ENCODE results near the gene MCM10. TPM values are rescaled to one million over a fixed set of nuclear protein-coding genes. Genes with fewer than 3 reads are reported as not detected.
A peak's percentile ranks its signal among the peaks of the same experiment; 100 is the strongest.

MCM10 gene
- total RNA-seq, 1 experiment from 2014 or later: 24.5 TPM

GRCh38 chr10:13143766-13144165 is 17.6 kb upstream of the MCM10 start:
- H3K4me3 ChIP-seq: no peak overlapping the region
- H4K20me1 ChIP-seq (ENCODE audit: insufficient read depth): no peaks in the 10 kb centered on the region
- H3K4me2 ChIP-seq: no peak overlapping the region
- ChIA-PET CTCF (no interaction called here), POLR2A (ENCODE audit: unreplicated experiment) (no interaction called here)
- H3K27ac ChIP-seq: no peak overlapping the region
- no peaks in the 10 kb centered on the region for H3K27me3 ChIP-seq (ENCODE audit: insufficient read depth, low read depth)
- no peaks in the 10 kb centered on the region for H3K79me2 ChIP-seq (ENCODE audit: low read depth)
- intact Hi-C loops (cut with micrococcal nuclease; ENCODE audit: unreplicated experiment): no loop called here
- no peak for TF ChIP-seq EZH2 (IDR thresholded peaks at IDR 0.05; ENCODE audit: low read depth)
- TF ChIP-seq CTCF (conservative IDR thresholded peaks at IDR 0.05): no peak
- 0 out of 2 replicates have a peak, but pooled peaks cover 8% of the 10 kb centered on the region for H3K4me1 ChIP-seq (replicated peaks; ENCODE audit: insufficient read depth)
- no peaks in the 10 kb centered on the region for H3K9me2 ChIP-seq (ENCODE audit: insufficient read depth)
- no peaks in the 10 kb centered on the region for H3F3A ChIP-seq (ENCODE audit: insufficient read depth, low read depth)
- BruUV-seq (replicated peaks): no TSS peak
- H3K36me3 ChIP-seq (ENCODE audit: low read depth): no peaks in the 10 kb centered on the region
- DNase-seq: no peak
- H3K9me3 ChIP-seq (ENCODE audit: insufficient read depth, low read depth): no peaks in the 10 kb centered on the region
- H2AFZ ChIP-seq: no peak overlapping the region

- Histone ChIP-seq H3K79me2 (ENCODE audit: low read depth) (no peaks in the 10 kb centered on the region), H3K27ac (no peak overlapping the region), H3K9me2 (ENCODE audit: insufficient read depth) (no peaks in the 10 kb centered on the region), H4K20me1 (ENCODE audit: insufficient read depth) (no peaks in the 10 kb centered on the region), H3F3A (ENCODE audit: insufficient read depth, low read depth) (no peaks in the 10 kb centered on the region), H3K4me3 (no peak overlapping the region), H2AFZ (no peak overlapping the region), H3K36me3 (ENCODE audit: low read depth) (no peaks in the 10 kb centered on the region), H3K4me2 (no peak overlapping the region), H3K27me3 (ENCODE audit: insufficient read depth, low read depth) (no peaks in the 10 kb centered on the region), H3K9me3 (ENCODE audit: insufficient read depth, low read depth) (no peaks in the 10 kb centered on the region), H3K4me1 (replicated peaks; ENCODE audit: insufficient read depth) (0 out of 2 replicates have a peak, but pooled peaks cover 10% of the 10 kb centered on the region)
- TF ChIP-seq CTCF (conservative IDR thresholded peaks at IDR 0.05): no peak
- TF ChIP-seq EZH2 (IDR thresholded peaks at IDR 0.05; ENCODE audit: low read depth): no peak
- intact Hi-C loops (cut with micrococcal nuclease; ENCODE audit: unreplicated experiment): no loop called here
- CTCF ChIA-PET: no interaction called here
- no peak for DNase-seq
- POLR2A ChIA-PET (ENCODE audit: unreplicated experiment): no interaction called here
- no TSS peak for BruUV-seq (replicated peaks)
Measured at GRCh38 chr10:13144814-13145213, 16.5 kb upstream of the MCM10 start.

GRCh38 chr10:13146379-13146778 is 15.0 kb upstream of the MCM10 start:
- no peak overlapping the region for H3K27ac ChIP-seq
- no peaks in the 10 kb centered on the region for H3K27me3 ChIP-seq (ENCODE audit: insufficient read depth, low read depth)
- H3F3A ChIP-seq (ENCODE audit: insufficient read depth, low read depth): no peaks in the 10 kb centered on the region
- no peaks in the 10 kb centered on the region for H3K79me2 ChIP-seq (ENCODE audit: low read depth)
- TF ChIP-seq EZH2 (IDR thresholded peaks at IDR 0.05; ENCODE audit: low read depth): no peak
- TF ChIP-seq CTCF (conservative IDR thresholded peaks at IDR 0.05): no peak
- CTCF ChIA-PET: no interaction called here
- H3K4me2 ChIP-seq: no peak overlapping the region
- no peaks in the 10 kb centered on the region for H3K36me3 ChIP-seq (ENCODE audit: low read depth)
- intact Hi-C loops (cut with micrococcal nuclease; ENCODE audit: unreplicated experiment): no loop called here
- BruUV-seq (replicated peaks): no TSS peak
- H3K9me3 ChIP-seq (ENCODE audit: insufficient read depth, low read depth): no peaks in the 10 kb centered on the region
- H3K4me3 ChIP-seq: no peak overlapping the region
- peak; percentile 33 to 49 for DNase-seq
- no peaks in the 10 kb centered on the region for H3K9me2 ChIP-seq (ENCODE audit: insufficient read depth)
- H4K20me1 ChIP-seq (ENCODE audit: insufficient read depth): no peaks in the 10 kb centered on the region
- 0 out of 2 replicates have a peak, but pooled peaks cover 10% of the 10 kb centered on the region for H3K4me1 ChIP-seq (replicated peaks; ENCODE audit: insufficient read depth)
- POLR2A ChIA-PET (ENCODE audit: unreplicated experiment): interaction anchor here (0.6 kb wide), 1 partner anchor 657 kb away, joined by 4 read pairs; no protein-coding TSS in a partner anchor
- H2AFZ ChIP-seq: no peak overlapping the region
